Measurements from ENCODE around the gene PLCH1. TPM values are rescaled to one million over a fixed set of nuclear protein-coding genes. Genes with fewer than 3 reads are reported as not detected.
"Not testable (repeated sequence)": the region's sequence is repeated elsewhere in the genome, so short reads cannot be mapped to it uniquely, and the experiment has no call there.

PLCH1 gene
- total and polyA plus RNA-seq, 2 donors (not counting 1 experiment from before 2014, with no cell fraction given) = 0.27 TPM; not detected in 1

DNA sequence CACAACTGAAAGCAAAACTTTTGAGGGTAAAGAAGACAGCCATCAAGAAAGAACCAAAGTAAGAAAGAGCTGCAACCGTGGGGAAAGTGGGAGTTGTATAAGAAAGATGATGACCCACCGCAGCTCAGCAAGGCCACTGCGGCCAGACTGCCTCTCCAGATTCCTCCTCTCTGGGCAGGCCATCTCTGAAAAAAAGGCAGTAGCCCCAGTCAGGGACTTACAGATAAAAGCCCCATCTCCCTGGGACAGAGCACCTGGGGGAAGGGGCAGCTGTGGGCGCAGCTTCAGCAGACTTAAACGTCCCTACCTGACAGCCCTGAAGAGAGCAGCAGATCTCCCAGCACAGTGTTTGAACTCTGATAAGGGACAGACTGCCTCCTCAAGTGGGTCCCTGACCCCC, 124.3 kb downstream of the PLCH1 start:
- DNase-seq; H3K27ac ChIP-seq (ENCODE audit: low read length in 2 of 2); H2AFZ ChIP-seq (ENCODE audit: insufficient read depth, low read depth, low read length, poor library complexity, severe bottlenecking); H3K9me3 Mint-ChIP-seq (ENCODE audit: insufficient read depth); H3K36me3 ChIP-seq (replicated peaks in 1 of 2; ENCODE audit: control extremely low read depth in 1 of 2, control insufficient read depth in 1 of 2, extremely low read depth in 1 of 2, insufficient read depth in 2 of 2, low read length in 1 of 2); intact Hi-C loops (cut with micrococcal nuclease); H3K4me1 Mint-ChIP-seq; H3K79me2 ChIP-seq (ENCODE audit: control insufficient read depth, insufficient read depth, low read length); H3K4me1 ChIP-seq (ENCODE audit: control insufficient read depth in 2 of 2, insufficient read depth in 2 of 2, low read length in 2 of 2); H3K9ac ChIP-seq (ENCODE audit: low read length); H3K4me2 ChIP-seq (replicated peaks; ENCODE audit: low read depth, low read length, poor library complexity, severe bottlenecking); POLR2A ChIA-PET; ATAC-seq (ENCODE audit: low read depth); H3K27me3 ChIP-seq (replicated peaks in 1 of 4; ENCODE audit: control extremely low read depth in 1 of 4, control insufficient read depth in 3 of 4, insufficient read depth in 4 of 4, low read length in 3 of 4); H4K20me1 ChIP-seq (ENCODE audit: control insufficient read depth, insufficient read depth, low read length, poor library complexity, severe bottlenecking); CTCF ChIA-PET; H3K4me3 ChIP-seq (ENCODE audit: control extremely low read depth in 1 of 5, extremely low read depth in 1 of 5, insufficient read depth in 1 of 5, low read depth in 2 of 5, low read length in 4 of 5); H3K4me3 Mint-ChIP-seq; H3K9me3 ChIP-seq (ENCODE audit: control extremely low read depth in 1 of 3, control insufficient read depth in 2 of 3, insufficient read depth in 1 of 3, low read length in 2 of 3); H3K27ac Mint-ChIP-seq; H3K27me3 Mint-ChIP-seq: not testable (repeated sequence)
- 100% methylated on average over 2 of the region's 5 CpGs for WGBS (ENCODE audit: insufficient coverage)

DNA sequence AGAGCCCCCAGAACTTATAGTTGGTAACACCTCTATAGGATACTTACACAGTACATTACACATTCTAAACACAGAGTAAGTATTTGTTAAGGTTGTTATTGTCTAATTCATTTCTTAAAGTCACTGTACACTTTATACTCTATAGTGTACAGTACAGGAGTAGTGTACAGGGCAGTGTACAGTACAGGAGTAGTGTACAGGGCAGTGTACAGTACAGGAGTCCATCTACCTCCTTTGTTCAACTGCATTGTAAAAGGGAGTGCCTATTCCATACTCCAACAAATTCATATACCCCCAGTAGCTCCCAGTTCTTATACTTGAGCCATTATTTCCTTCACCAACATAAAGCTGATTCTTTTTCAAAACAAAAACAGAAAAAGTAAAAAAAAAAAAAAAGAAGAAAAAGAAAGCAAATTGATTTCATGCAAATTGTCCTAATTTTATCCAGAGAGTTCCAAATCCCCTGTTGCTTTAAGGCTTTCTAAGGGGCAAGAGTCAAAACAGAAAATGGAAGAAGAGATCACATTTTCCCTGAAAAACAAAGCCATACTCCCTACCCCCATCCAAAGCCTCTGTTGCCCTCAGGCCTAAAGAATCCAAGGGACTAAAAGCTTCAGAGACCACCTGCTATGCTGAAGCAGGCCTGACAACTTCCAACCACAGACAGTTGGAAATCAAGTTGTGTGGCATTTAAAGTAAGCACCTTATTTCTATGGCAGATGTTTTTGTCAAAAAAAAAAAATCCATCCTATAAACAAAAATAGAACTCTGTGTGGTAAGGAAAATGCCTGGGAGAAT, 125.6 kb downstream of the PLCH1 start:
- Histone ChIP-seq H3K4me2 (replicated peaks; ENCODE audit: low read depth, low read length, poor library complexity, severe bottlenecking) (no peak overlapping the region), H3K79me2 (ENCODE audit: control insufficient read depth, insufficient read depth, low read length) (no peaks in the 10 kb centered on the region), H3K9me3 (ENCODE audit: control extremely low read depth in 1 of 3, control insufficient read depth in 2 of 3, insufficient read depth in 1 of 3, low read length in 2 of 3) (peaks cover 1 to 4% (median 3%) of the 10 kb centered on the region in 3 donors), H2AFZ (ENCODE audit: insufficient read depth, low read depth, low read length, poor library complexity, severe bottlenecking) (no peak overlapping the region), H4K20me1 (ENCODE audit: control insufficient read depth, insufficient read depth, low read length, poor library complexity, severe bottlenecking) (no peaks in the 10 kb centered on the region), H3K4me1 (ENCODE audit: control insufficient read depth in 2 of 2, insufficient read depth in 2 of 2, low read length in 2 of 2) (no peaks in the 10 kb centered on the region), H3K27ac (ENCODE audit: low read length in 2 of 2) (no peak overlapping the region), H3K9ac (ENCODE audit: low read length) (no peak overlapping the region), H3K27me3 (replicated peaks in 1 of 4; ENCODE audit: control extremely low read depth in 1 of 4, control insufficient read depth in 3 of 4, insufficient read depth in 4 of 4, low read length in 3 of 4) (no peaks in the 10 kb centered on the region), H3K36me3 (replicated peaks in 1 of 2; ENCODE audit: control extremely low read depth in 1 of 2, control insufficient read depth in 1 of 2, extremely low read depth in 1 of 2, insufficient read depth in 2 of 2, low read length in 1 of 2) (no peaks in the 10 kb centered on the region), H3K4me3 (ENCODE audit: control extremely low read depth in 1 of 5, extremely low read depth in 1 of 5, insufficient read depth in 1 of 5, low read depth in 2 of 5, low read length in 4 of 5) (no peak overlapping the region)
- TF ChIP-seq, protein P1, sequence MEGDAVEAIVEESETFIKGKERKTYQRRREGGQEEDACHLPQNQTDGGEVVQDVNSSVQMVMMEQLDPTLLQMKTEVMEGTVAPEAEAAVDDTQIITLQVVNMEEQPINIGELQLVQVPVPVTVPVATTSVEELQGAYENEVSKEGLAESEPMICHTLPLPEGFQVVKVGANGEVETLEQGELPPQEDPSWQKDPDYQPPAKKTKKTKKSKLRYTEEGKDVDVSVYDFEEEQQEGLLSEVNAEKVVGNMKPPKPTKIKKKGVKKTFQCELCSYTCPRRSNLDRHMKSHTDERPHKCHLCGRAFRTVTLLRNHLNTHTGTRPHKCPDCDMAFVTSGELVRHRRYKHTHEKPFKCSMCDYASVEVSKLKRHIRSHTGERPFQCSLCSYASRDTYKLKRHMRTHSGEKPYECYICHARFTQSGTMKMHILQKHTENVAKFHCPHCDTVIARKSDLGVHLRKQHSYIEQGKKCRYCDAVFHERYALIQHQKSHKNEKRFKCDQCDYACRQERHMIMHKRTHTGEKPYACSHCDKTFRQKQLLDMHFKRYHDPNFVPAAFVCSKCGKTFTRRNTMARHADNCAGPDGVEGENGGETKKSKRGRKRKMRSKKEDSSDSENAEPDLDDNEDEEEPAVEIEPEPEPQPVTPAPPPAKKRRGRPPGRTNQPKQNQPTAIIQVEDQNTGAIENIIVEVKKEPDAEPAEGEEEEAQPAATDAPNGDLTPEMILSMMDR (IDR thresholded peaks at IDR 0.05) = no peak
- TF ChIP-seq EZH2 (IDR thresholded peaks at IDR 0.05; ENCODE audit: borderline replicate concordance, insufficient read depth, low read depth, low read length, poor library complexity, severe bottlenecking) = no peak
- Mint-ChIP-seq H3K27ac (no peak overlapping the region), H3K4me3 (no peak overlapping the region), H3K4me1 (no peaks in the 10 kb centered on the region), H3K9me3 (ENCODE audit: insufficient read depth) (peaks cover 8% of the 10 kb centered on the region), H3K27me3 (peaks cover 3% of the 10 kb centered on the region)
- no peak for ATAC-seq (ENCODE audit: low read depth)
- ChIA-PET CTCF (no interaction called here), POLR2A (no interaction called here)
- DNase-seq = no peak
- intact Hi-C loops (cut with micrococcal nuclease) = no loop called here

Data from B cell (primary cell).